Body of pancreas (tissue), 4 donors: ENCODE results near the gene ADAMTSL3. TPM values are rescaled to one million over a fixed set of nuclear protein-coding genes. Genes with fewer than 3 reads are reported as not detected.

Source experiments
- ATAC-seq: fragments of 150-250 bp; one replicate; pipeline ENCODE4 v1.9.1; 2016
- DNase-seq, 4 donors: peaks; one replicate each; pipeline ENCODE4 v3.0.0-alpha.2; 2019
- H3K27ac ChIP-seq, 4 donors: fragments of 200-600 bp; sonication (generic); 1 replicate in 3 of 4; 2 replicates in 1 of 4; pipeline versions ENCODE4 v1.5.1 to v1.6.1; 2016 to 2019; ENCODE audit warnings: mild to moderate bottlenecking in 1 of 4, mixed read lengths in 1 of 4, moderate library complexity in 1 of 4
- H3K27me3 ChIP-seq, 2 donors: fragments of 200-600 bp; sonication (generic); one replicate each; pipeline ENCODE4 v1.6.0; 2016; ENCODE audit warnings: mild to moderate bottlenecking in 1 of 2
- H3K36me3 ChIP-seq, 2 donors: fragments of 200-600 bp; sonication (generic); replicated peaks in 1 of 2; 2 replicates each; pipeline ENCODE4 v1.5.1; 2016; ENCODE audit warnings: low read depth in 2 of 2; ENCODE audit not compliant: insufficient read depth in 1 of 2
- H3K4me1 ChIP-seq: fragments of 200-600 bp; sonication (generic); one replicate; pipeline ENCODE4 v1.6.0; 2016
- H3K4me3 ChIP-seq, 2 donors: fragments of 200-600 bp; sonication (generic); 1 replicate in 1 of 2; 2 replicates in 1 of 2; pipeline ENCODE4 v1.5.1; 2016 to 2019
- H3K9me3 ChIP-seq, 3 donors: fragments of 200-600 bp; sonication (generic); 1 replicate in 2 of 3; 2 replicates in 1 of 3; pipeline ENCODE4 v1.5.1; 2016
- POLR2A ChIP-seq, 3 donors: fragments of 450-650 bp; IDR thresholded peaks; one replicate each; pipeline ENCODE4 v1.6.1; 2016; ENCODE audit warnings: antibody characterized with exemption in 3 of 3, mild to moderate bottlenecking in 2 of 3
- WGBS, 2 donors: methylation state at CpG; one replicate each; pipeline ENCODE4 v1.1.5; 2017; 5-methylcytosine and 5-hydroxymethylcytosine counted together
- intact Hi-C: fragments of 100-400 bp; cut with DNase I; formaldehyde crosslinking; loops from one replicate; pipeline ENCODE4 v1.15.1; 2023
- total RNA-seq, 2 donors: library from RNA; depleted of rRNA; stranded (reverse); fragments of >200 nt; gene quantifications; one replicate each; pipeline ENCODE4 v1.1.0, GENCODE V29; 2016
- TF ChIP-seq, protein P1 (sequence below), 7 experiments: fragments of 450-650 bp in 4 of 7; fragments of 200-600 bp in 3 of 7; sonication (generic) in 3 of 7; IDR thresholded peaks; one replicate each; pipeline ENCODE4 v1.5.1; 2016 to 2019; ENCODE audit warnings: antibody characterized with exemption in 7 of 7

ADAMTSL3 gene
- total RNA-seq, 2 donors from 2014 or later: 7.8 to 10.2 TPM

GRCh38 chr15:83762367-83762766 lies 108.4 kb downstream of the ADAMTSL3 start:
- no peaks in the 10 kb centered on the region for H3K36me3 ChIP-seq
- ATAC-seq (no peak), DNase-seq (no peak)
- H3K27me3 ChIP-seq: no peaks in the 10 kb centered on the region
- H3K9me3 ChIP-seq: no peaks in the 10 kb centered on the region
- intact Hi-C loops: no loop called here
- no peak for TF ChIP-seq POLR2A (IDR thresholded peaks at IDR 0.05)
- TF ChIP-seq, protein P1, sequence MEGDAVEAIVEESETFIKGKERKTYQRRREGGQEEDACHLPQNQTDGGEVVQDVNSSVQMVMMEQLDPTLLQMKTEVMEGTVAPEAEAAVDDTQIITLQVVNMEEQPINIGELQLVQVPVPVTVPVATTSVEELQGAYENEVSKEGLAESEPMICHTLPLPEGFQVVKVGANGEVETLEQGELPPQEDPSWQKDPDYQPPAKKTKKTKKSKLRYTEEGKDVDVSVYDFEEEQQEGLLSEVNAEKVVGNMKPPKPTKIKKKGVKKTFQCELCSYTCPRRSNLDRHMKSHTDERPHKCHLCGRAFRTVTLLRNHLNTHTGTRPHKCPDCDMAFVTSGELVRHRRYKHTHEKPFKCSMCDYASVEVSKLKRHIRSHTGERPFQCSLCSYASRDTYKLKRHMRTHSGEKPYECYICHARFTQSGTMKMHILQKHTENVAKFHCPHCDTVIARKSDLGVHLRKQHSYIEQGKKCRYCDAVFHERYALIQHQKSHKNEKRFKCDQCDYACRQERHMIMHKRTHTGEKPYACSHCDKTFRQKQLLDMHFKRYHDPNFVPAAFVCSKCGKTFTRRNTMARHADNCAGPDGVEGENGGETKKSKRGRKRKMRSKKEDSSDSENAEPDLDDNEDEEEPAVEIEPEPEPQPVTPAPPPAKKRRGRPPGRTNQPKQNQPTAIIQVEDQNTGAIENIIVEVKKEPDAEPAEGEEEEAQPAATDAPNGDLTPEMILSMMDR (IDR thresholded peaks at IDR 0.05): no peak
- peaks cover under 1% of the 10 kb centered on the region for H3K4me1 ChIP-seq
- H3K4me3 ChIP-seq: no peak overlapping the region
- H3K27ac ChIP-seq: no peak overlapping the region
- WGBS, 2 donors: 96 to 98% methylated on average over 5 of the region's 5 CpGs

GRCh38 chr15:83764201-83764838 lies 110.4 kb downstream of the ADAMTSL3 start:
- no peak for DNase-seq
- ATAC-seq: no peak
- no peak for TF ChIP-seq POLR2A (IDR thresholded peaks at IDR 0.05)
- TF ChIP-seq, protein P1 (IDR thresholded peaks at IDR 0.05): no peak
- Histone ChIP-seq H3K27me3 (no peaks in the 10 kb centered on the region), H3K4me1 (peaks cover 7% of the 10 kb centered on the region), H3K9me3 (no peaks in the 10 kb centered on the region), H3K27ac (no peak overlapping the region), H3K36me3 (no peaks in the 10 kb centered on the region), H3K4me3 (no peak overlapping the region)
- WGBS, 2 donors: 71 to 74% methylated on average over 8 of the region's 8 CpGs
- intact Hi-C loops: no loop called here

DNA sequence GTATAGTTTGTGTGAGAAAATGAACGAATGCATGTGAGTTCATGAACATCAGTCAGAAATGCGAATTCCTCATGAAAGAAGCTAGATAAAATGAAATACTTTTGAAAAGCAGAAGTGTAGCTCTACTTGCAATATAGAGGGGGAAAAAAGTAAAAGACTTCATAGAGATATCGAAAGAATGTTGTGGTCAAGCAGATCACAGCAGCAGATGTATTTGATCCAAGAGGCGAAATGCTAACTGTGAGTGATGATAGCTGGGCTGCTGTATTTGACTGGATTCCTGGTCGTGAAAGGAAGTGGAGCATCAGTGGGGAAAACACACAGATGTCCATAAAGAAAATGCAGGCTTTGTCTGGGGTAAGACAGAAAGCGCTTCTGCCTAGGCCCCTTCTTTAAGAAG lies 112.4 kb downstream of the ADAMTSL3 start:
- H3K27me3 ChIP-seq: no peaks in the 10 kb centered on the region
- ATAC-seq (no peak), DNase-seq (no peak)
- intact Hi-C loops: no loop called here
- H3K36me3 ChIP-seq: no peaks in the 10 kb centered on the region
- 85 to 89% methylated on average over 6 of the region's 6 CpGs for whole genome bisulfite sequencing, 2 donors
- H3K4me3 ChIP-seq: no peak overlapping the region
- TF ChIP-seq, protein P1 (IDR thresholded peaks at IDR 0.05): no peak
- no peak for TF ChIP-seq POLR2A (IDR thresholded peaks at IDR 0.05)
- H3K4me1 ChIP-seq: peaks cover 10% of the 10 kb centered on the region
- no peaks in the 10 kb centered on the region for H3K9me3 ChIP-seq
- no peak overlapping the region for H3K27ac ChIP-seq

- DNase-seq (no peak), ATAC-seq (no peak)
Measured at GRCh38 chr15:83767741-83768140, 113.8 kb downstream of the ADAMTSL3 start.

More at GRCh38 chr15:83767741-83768140, 113.8 kb downstream of the ADAMTSL3 start:
- H3K27ac ChIP-seq: no peak overlapping the region
- WGBS, 2 donors: 60 to 63% methylated on average over 4 of the region's 4 CpGs
- H3K36me3 ChIP-seq: no peaks in the 10 kb centered on the region
- TF ChIP-seq POLR2A (IDR thresholded peaks at IDR 0.05): no peak
- TF ChIP-seq, protein P1 (IDR thresholded peaks at IDR 0.05): no peak
- no peaks in the 10 kb centered on the region for H3K27me3 ChIP-seq
- peaks cover 10% of the 10 kb centered on the region for H3K4me1 ChIP-seq
- H3K4me3 ChIP-seq: no peak overlapping the region
- intact Hi-C loops: no loop called here
- H3K9me3 ChIP-seq: no peaks in the 10 kb centered on the region
